GM21619 (cell line): Measurements from ENCODE around the gene NPFF.

Experiments used
- ATAC-seq: cut with Tn5 transposase; IDR thresholded peaks from one replicate; pipeline ENCODE4 v1.9.1; 2021; ENCODE audit not compliant: unreplicated experiment

NPFF gene

GRCh38 chr12:53479331-53479730, 28.0 kb downstream of the NPFF start:
- ATAC-seq: no peak

- no peak for ATAC-seq
These were observed 28.4 kb downstream of the NPFF start for GRCh38 chr12:53478865-53479264.

GRCh38 chr12:53476769-53477209, 30.5 kb downstream of the NPFF start:
- no peak for ATAC-seq

- ATAC-seq: no peak
These were observed 32.5 kb downstream of the NPFF start for GRCh38 chr12:53474819-53475218.

- ATAC-seq: no peak
These were observed 33.2 kb downstream of the NPFF start for GRCh38 chr12:53474077-53474476.

- no peak for ATAC-seq
These were observed 35.2 kb downstream of the NPFF start for GRCh38 chr12:53472056-53472582.

GRCh38 chr12:53468282-53468681, 39.0 kb downstream of the NPFF start:
- no peak for ATAC-seq

GRCh38 chr12:53467880-53468279, 39.4 kb downstream of the NPFF start:
- no peak for ATAC-seq

- no peak for ATAC-seq
These were observed 40.2 kb downstream of the NPFF start for GRCh38 chr12:53467082-53467481.

GRCh38 chr12:53466640-53467039, 40.6 kb downstream of the NPFF start:
- no peak for ATAC-seq

- no peak for ATAC-seq
These were observed 41.6 kb downstream of the NPFF start for GRCh38 chr12:53465679-53466078.

GRCh38 chr12:53464685-53465418, 42.4 kb downstream of the NPFF start:
- ATAC-seq: no peak

- no peak for ATAC-seq
These were observed 43.3 kb downstream of the NPFF start for GRCh38 chr12:53463802-53464560.

- ATAC-seq: no peak
These were observed 44.3 kb downstream of the NPFF start for GRCh38 chr12:53462935-53463334.

GRCh38 chr12:53461591-53461990, 45.7 kb downstream of the NPFF start:
- no peak for ATAC-seq

- ATAC-seq: no peak
These were observed 46.2 kb downstream of the NPFF start for GRCh38 chr12:53461059-53461458.

- no peak for ATAC-seq
These were observed 48.2 kb downstream of the NPFF start for GRCh38 chr12:53459097-53459496.
